K562 treated with DMSO at 1 percent for 48 hours (cell line): Measurements from ENCODE around the gene IL22. TPM values are rescaled to one million over a fixed set of nuclear protein-coding genes. Genes with fewer than 3 reads are reported as not detected.

Experiments
- total RNA-seq: library from RNA; unstranded; fragments of 300-600 nt; gene quantifications from 2 replicates; pipeline ENCODE4 v1.2.3, GENCODE V29; 2022; ENCODE audit warnings: low replicate concordance; ENCODE audit errors: extremely low read depth

The IL22 gene
- not detected in 2 replicates for total RNA-seq

GRCh38 chr12:68253504-68253903 is at the start of gene IL22:
Gene IL22, minus strand, starts transcription at chr12:68253604. Its CDS starts 156 bp downstream, at chr12:68253448.

DNA sequence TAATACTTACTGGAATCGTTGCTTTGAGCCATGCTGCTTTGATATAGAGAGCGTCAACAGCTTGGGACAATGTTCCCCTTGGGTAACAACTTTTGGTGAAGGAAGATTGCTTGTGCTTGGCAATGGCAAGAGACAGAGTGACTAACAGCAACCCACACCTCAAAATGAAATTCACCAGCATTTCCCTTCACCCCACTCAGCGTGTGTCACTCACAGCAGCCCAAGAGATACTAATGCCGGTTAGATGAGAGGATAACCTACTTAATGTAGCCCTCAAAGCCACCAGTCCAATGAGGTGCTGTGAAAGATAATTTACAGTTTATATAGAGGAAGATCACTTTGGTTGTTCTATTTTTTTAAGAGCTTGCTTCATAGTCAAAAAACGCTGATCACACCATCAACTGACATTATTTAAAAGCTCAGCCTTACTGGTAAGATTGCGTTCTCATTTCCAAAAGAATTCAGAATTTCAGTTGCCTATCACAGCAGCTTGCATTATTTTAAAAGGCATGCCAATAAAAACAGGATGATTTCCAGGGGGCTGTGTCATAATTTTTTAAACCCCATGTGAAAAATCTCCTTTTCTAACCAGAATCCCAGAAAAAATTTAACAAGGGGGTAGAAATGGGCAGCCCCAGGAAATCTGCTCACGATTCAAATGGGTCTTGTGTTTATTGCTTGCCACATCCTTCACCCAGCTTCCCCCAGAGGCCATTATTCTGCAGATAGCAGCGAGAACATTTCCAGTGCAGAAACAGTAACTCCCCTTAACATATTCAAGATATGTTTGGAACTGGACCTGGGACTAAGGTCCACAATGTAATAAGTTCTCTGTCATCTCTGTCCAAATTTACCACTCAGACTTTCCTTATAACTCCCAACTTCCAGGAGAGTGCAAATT is 27.6 kb downstream of the IL22 start, which contains the start of gene IL26:
TSS of gene IL26 (minus strand) at position 235 of the 901 bp plus-strand sequence. CDS start at position 181, 54 bp downstream.

Other genes with a start within 250 kb of the IL22 start
- not detected in 2 replicates for gene IFNG, start 93.9 kb downstream of the IL22 start, total RNA-seq
- not detected in 2 replicates for gene IL26, start 27.8 kb downstream of the IL22 start, total RNA-seq
- gene MDM1, start 78.8 kb upstream of the IL22 start, total RNA-seq = not detected in 2 replicates